Measurements from ENCODE around the gene ARHGAP10. TPM values are rescaled to one million over a fixed set of nuclear protein-coding genes. Genes with fewer than 3 reads are reported as not detected.

Gene ARHGAP10
- total and polyA plus RNA-seq, 2 donors (not counting 1 experiment from before 2014, with no cell fraction given), result 0.10 to 0.34 TPM

DNA sequence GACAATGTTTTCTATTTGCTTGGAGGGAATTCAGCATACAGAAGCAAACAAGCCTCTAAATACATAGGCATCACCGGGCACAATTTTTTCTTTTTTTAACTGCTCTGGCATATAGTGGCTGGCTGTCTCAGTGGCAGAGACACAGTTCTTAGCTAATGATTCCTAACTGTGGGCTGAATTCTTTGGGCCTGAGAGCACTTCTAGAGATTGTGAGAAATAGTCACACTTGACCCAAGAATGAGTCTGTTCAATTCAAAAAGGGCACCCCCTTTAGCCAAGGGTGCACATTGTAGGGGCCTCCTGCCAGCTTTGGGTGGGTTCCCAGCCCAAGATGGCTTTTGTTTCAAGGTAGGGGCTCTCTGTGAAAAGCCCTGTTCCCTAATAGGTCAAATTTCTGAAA, 345.7 kb downstream of the ARHGAP10 start:
- Histone ChIP-seq H3K36me3 (replicated peaks in 1 of 2; ENCODE audit: control extremely low read depth in 1 of 2, control insufficient read depth in 1 of 2, extremely low read depth in 1 of 2, insufficient read depth in 2 of 2, low read length in 1 of 2) (no peaks in the 10 kb centered on the region), H3K9ac (ENCODE audit: low read length) (no peak overlapping the region), H3K4me2 (replicated peaks; ENCODE audit: low read depth, low read length, poor library complexity, severe bottlenecking) (no peak overlapping the region), H3K4me1 (ENCODE audit: control insufficient read depth in 2 of 2, insufficient read depth in 2 of 2, low read length in 2 of 2) (no peaks in the 10 kb centered on the region), H3K79me2 (ENCODE audit: control insufficient read depth, insufficient read depth, low read length) (no peaks in the 10 kb centered on the region), H3K27me3 (replicated peaks in 1 of 4; ENCODE audit: control extremely low read depth in 1 of 4, control insufficient read depth in 3 of 4, insufficient read depth in 4 of 4, low read length in 3 of 4) (no peaks in the 10 kb centered on the region), H3K27ac (ENCODE audit: low read length in 2 of 2) (no peak overlapping the region), H3K9me3 (ENCODE audit: control extremely low read depth in 1 of 3, control insufficient read depth in 2 of 3, insufficient read depth in 1 of 3, low read length in 2 of 3) (peaks cover 0 to 42% (median 20%) of the 10 kb centered on the region in 3 donors), H3K4me3 (ENCODE audit: control extremely low read depth in 1 of 5, extremely low read depth in 1 of 5, insufficient read depth in 1 of 5, low read depth in 2 of 5, low read length in 4 of 5) (no peak overlapping the region), H4K20me1 (ENCODE audit: control insufficient read depth, insufficient read depth, low read length, poor library complexity, severe bottlenecking) (no peaks in the 10 kb centered on the region), H2AFZ (ENCODE audit: insufficient read depth, low read depth, low read length, poor library complexity, severe bottlenecking) (no peak overlapping the region)
- intact Hi-C loops (cut with micrococcal nuclease), result no loop called here
- POLR2A ChIA-PET, result no interaction called here
- no peak for DNase-seq
- H3K4me3 Mint-ChIP-seq, result no peak overlapping the region
- H3K27me3 Mint-ChIP-seq, result no peaks in the 10 kb centered on the region
- H3K4me1 Mint-ChIP-seq, result no peaks in the 10 kb centered on the region
- no CpG with 5 or more reads among the region's 1 CpG for WGBS (ENCODE audit: insufficient coverage)
- CTCF ChIA-PET, result no interaction called here
- H3K9me3 Mint-ChIP-seq (ENCODE audit: insufficient read depth), result peaks cover 14% of the 10 kb centered on the region
- no peak for ATAC-seq (ENCODE audit: low read depth)
- TF ChIP-seq, protein P1, sequence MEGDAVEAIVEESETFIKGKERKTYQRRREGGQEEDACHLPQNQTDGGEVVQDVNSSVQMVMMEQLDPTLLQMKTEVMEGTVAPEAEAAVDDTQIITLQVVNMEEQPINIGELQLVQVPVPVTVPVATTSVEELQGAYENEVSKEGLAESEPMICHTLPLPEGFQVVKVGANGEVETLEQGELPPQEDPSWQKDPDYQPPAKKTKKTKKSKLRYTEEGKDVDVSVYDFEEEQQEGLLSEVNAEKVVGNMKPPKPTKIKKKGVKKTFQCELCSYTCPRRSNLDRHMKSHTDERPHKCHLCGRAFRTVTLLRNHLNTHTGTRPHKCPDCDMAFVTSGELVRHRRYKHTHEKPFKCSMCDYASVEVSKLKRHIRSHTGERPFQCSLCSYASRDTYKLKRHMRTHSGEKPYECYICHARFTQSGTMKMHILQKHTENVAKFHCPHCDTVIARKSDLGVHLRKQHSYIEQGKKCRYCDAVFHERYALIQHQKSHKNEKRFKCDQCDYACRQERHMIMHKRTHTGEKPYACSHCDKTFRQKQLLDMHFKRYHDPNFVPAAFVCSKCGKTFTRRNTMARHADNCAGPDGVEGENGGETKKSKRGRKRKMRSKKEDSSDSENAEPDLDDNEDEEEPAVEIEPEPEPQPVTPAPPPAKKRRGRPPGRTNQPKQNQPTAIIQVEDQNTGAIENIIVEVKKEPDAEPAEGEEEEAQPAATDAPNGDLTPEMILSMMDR (IDR thresholded peaks at IDR 0.05), result no peak
- TF ChIP-seq EZH2 (IDR thresholded peaks at IDR 0.05; ENCODE audit: borderline replicate concordance, insufficient read depth, low read depth, low read length, poor library complexity, severe bottlenecking), result no peak
- H3K27ac Mint-ChIP-seq, result no peak overlapping the region

DNA sequence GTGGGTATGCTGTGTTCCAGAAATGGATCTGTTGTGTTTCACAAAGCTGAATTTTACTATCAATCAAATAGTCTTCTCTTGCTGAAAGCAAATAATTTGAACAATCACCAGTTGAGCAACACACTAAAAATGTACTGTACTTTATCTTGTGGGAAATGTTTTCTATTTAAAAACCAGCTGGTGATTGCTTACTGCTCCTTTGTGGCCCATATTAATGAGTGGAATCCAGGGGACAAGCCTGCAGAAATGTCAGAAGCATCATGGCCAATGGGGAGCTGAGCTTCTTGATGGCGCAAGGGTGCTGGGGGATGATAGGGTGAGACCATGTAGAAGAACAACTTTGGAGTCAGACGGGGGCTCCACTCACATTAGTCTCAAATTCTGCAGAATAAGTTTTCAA, 346.2 kb downstream of the ARHGAP10 start:
- TF ChIP-seq EZH2 (IDR thresholded peaks at IDR 0.05; ENCODE audit: borderline replicate concordance, insufficient read depth, low read depth, low read length, poor library complexity, severe bottlenecking), result no peak
- TF ChIP-seq, protein P1 (IDR thresholded peaks at IDR 0.05), result no peak
- Mint-ChIP-seq H3K9me3 (ENCODE audit: insufficient read depth) (peaks cover 14% of the 10 kb centered on the region), H3K4me3 (no peak overlapping the region), H3K4me1 (no peaks in the 10 kb centered on the region), H3K27me3 (no peaks in the 10 kb centered on the region), H3K27ac (no peak overlapping the region)
- Histone ChIP-seq H2AFZ (ENCODE audit: insufficient read depth, low read depth, low read length, poor library complexity, severe bottlenecking) (no peak overlapping the region), H3K4me3 (ENCODE audit: control extremely low read depth in 1 of 5, extremely low read depth in 1 of 5, insufficient read depth in 1 of 5, low read depth in 2 of 5, low read length in 4 of 5) (no peak overlapping the region), H3K9me3 (ENCODE audit: control extremely low read depth in 1 of 3, control insufficient read depth in 2 of 3, insufficient read depth in 1 of 3, low read length in 2 of 3) (peaks cover 0 to 37% (median 20%) of the 10 kb centered on the region in 3 donors), H3K27ac (ENCODE audit: low read length in 2 of 2) (no peak overlapping the region), H3K36me3 (replicated peaks in 1 of 2; ENCODE audit: control extremely low read depth in 1 of 2, control insufficient read depth in 1 of 2, extremely low read depth in 1 of 2, insufficient read depth in 2 of 2, low read length in 1 of 2) (no peaks in the 10 kb centered on the region), H3K4me1 (ENCODE audit: control insufficient read depth in 2 of 2, insufficient read depth in 2 of 2, low read length in 2 of 2) (no peaks in the 10 kb centered on the region), H3K9ac (ENCODE audit: low read length) (no peak overlapping the region), H4K20me1 (ENCODE audit: control insufficient read depth, insufficient read depth, low read length, poor library complexity, severe bottlenecking) (no peaks in the 10 kb centered on the region), H3K27me3 (replicated peaks in 1 of 4; ENCODE audit: control extremely low read depth in 1 of 4, control insufficient read depth in 3 of 4, insufficient read depth in 4 of 4, low read length in 3 of 4) (no peaks in the 10 kb centered on the region), H3K4me2 (replicated peaks; ENCODE audit: low read depth, low read length, poor library complexity, severe bottlenecking) (no peak overlapping the region), H3K79me2 (ENCODE audit: control insufficient read depth, insufficient read depth, low read length) (no peaks in the 10 kb centered on the region)
- no CpG with 5 or more reads among the region's 2 CpGs for WGBS (ENCODE audit: insufficient coverage)
- intact Hi-C loops (cut with micrococcal nuclease), result no loop called here
- DNase-seq, result no peak
- ATAC-seq (ENCODE audit: low read depth), result no peak
- POLR2A ChIA-PET, result no interaction called here
- CTCF ChIA-PET, result no interaction called here

All from B cell (primary cell).